ENCODE measurements around the gene ZRANB2. TPM values are rescaled to one million over a fixed set of nuclear protein-coding genes. Genes with fewer than 3 reads are reported as not detected.
A peak's percentile ranks its signal among the peaks of the same experiment; 100 is the strongest.

Gene ZRANB2
- total and polyA plus RNA-seq, 12 donors, result 17.9 to 100.0 (median 50.8) TPM

- WGBS, 4 donors, result 72 to 86% (median 83%) methylated on average over 2 of the region's 2 CpGs
- TF ChIP-seq CTCF (IDR thresholded peaks at IDR 0.05) (no peak), POLR2A (IDR thresholded peaks at IDR 0.05) (no peak)
- H3K27me3 ChIP-seq, result no peaks in the 10 kb centered on the region
- H3K36me3 ChIP-seq (replicated peaks in 1 of 2), result peaks cover 0 to 2% of the 10 kb centered on the region in 2 donors
- no peak for DNase-seq
- no peak overlapping the region for H3K27ac ChIP-seq
- intact Hi-C loops (cut with DNase I), result no loop called here
- no peak overlapping the region for H3K4me3 ChIP-seq
- peaks cover 11 to 25% of the 10 kb centered on the region in 2 donors for H3K4me1 ChIP-seq (replicated peaks in 1 of 2)
- no peaks in the 10 kb centered on the region for H3K9me3 ChIP-seq (replicated peaks in 1 of 3)
Observed at GRCh38 chr1:71083271-71083670, 2.4 kb upstream of the ZRANB2 start.

GRCh38 chr1:71081697-71082080, 854 bp upstream of the ZRANB2 start:
- no peaks in the 10 kb centered on the region for H3K27me3 ChIP-seq
- WGBS, 4 donors, result 48 to 58% (median 53%) methylated on average over 6 to 7 of the region's 7 CpGs
- H3K27ac ChIP-seq, result no peak overlapping the region
- no peaks in the 10 kb centered on the region for H3K9me3 ChIP-seq (replicated peaks in 1 of 3)
- H3K36me3 ChIP-seq (replicated peaks in 1 of 2), result peaks cover 0 to 17% of the 10 kb centered on the region in 2 donors
- DNase-seq, result peak in 4 of 7 donors; percentile 12 to 55 (median 20)
- TF ChIP-seq POLR2A (IDR thresholded peaks at IDR 0.05) (no peak), CTCF (IDR thresholded peaks at IDR 0.05) (no peak)
- intact Hi-C loops (cut with DNase I), result no loop called here
- peak overlapping the region in 2 of 4 donors; percentile 81 to 96 for H3K4me3 ChIP-seq
- H3K4me1 ChIP-seq (replicated peaks in 1 of 2), result peaks cover 11 to 29% of the 10 kb centered on the region in 2 donors

GRCh38 chr1:71080230-71080738, 551 bp downstream of the ZRANB2 start:
- peak in 4 of 7 donors; percentile 19 to 31 (median 22) for DNase-seq
- intact Hi-C loops (cut with DNase I), result no loop called here
- H3K9me3 ChIP-seq (replicated peaks in 1 of 3), result no peaks in the 10 kb centered on the region

GRCh38 chr1:71074681-71075080, 6.2 kb downstream of the ZRANB2 start:
- peaks cover 0 to 80% of the 10 kb centered on the region in 2 donors for H3K36me3 ChIP-seq (replicated peaks in 1 of 2)
- no peaks in the 10 kb centered on the region for H3K9me3 ChIP-seq (replicated peaks in 1 of 3)
- WGBS, 4 donors, result 91 to 97% (median 95%) methylated on average over 1 of the region's 1 CpG
- no peak overlapping the region for H3K27ac ChIP-seq
- TF ChIP-seq POLR2A (IDR thresholded peaks at IDR 0.05) (no peak), CTCF (IDR thresholded peaks at IDR 0.05) (no peak)
- intact Hi-C loops (cut with DNase I), result no loop called here
- DNase-seq, result no peak
- H3K4me3 ChIP-seq, result no peak overlapping the region
- peaks cover 8 to 27% of the 10 kb centered on the region in 2 donors for H3K4me1 ChIP-seq (replicated peaks in 1 of 2)
- no peaks in the 10 kb centered on the region for H3K27me3 ChIP-seq

More at GRCh38 chr1:71080230-71080738, 551 bp downstream of the ZRANB2 start:
- H3K27ac ChIP-seq, result peak overlapping the region in 4 of 5 donors; percentile 67 to 92 (median 83)
- H3K36me3 ChIP-seq (replicated peaks in 1 of 2), result peaks cover 0 to 31% of the 10 kb centered on the region in 2 donors
- 0 to 1% (median 0%) methylated on average over 17 of the region's 17 CpGs for WGBS, 4 donors
- H3K4me1 ChIP-seq (replicated peaks in 1 of 2), result peaks cover 11 to 29% of the 10 kb centered on the region in 2 donors
- H3K27me3 ChIP-seq, result no peaks in the 10 kb centered on the region
- H3K4me3 ChIP-seq, result peak overlapping the region; percentile 72 to 96 (median 80)
- TF ChIP-seq CTCF (IDR thresholded peaks at IDR 0.05), result no peak
- no peak for TF ChIP-seq POLR2A (IDR thresholded peaks at IDR 0.05)
